CD4-positive, alpha-beta T cell treated with Interferon gamma for 1 hour (primary cell): ENCODE results near the gene ALKAL2.

Experiments used
- DNase-seq: peaks from one replicate; pipeline ENCODE4 v3.0.0-alpha.2; 2020

ALKAL2 gene

GRCh38 chr2:269356-270030 is 18.4 kb downstream of the ALKAL2 start:
- DNase-seq, result no peak

- no peak for DNase-seq
These were observed 19.6 kb downstream of the ALKAL2 start for GRCh38 chr2:268323-268722.

GRCh38 chr2:264493-265468 is 23.1 kb downstream of the ALKAL2 start, which contains the start of gene ACP1:
ACP1 (plus strand) TSS chr2:264947; CDS start chr2:264965, 18 bp downstream.
- DNase-seq, result peak; percentile 96

- DNase-seq, result peak; percentile 56
These were observed 24.0 kb downstream of the ALKAL2 start, which contains the start of gene SH3YL1 for GRCh38 chr2:263774-264492. SH3YL1 (minus strand) TSS chr2:264032; CDS start chr2:263984, 48 bp downstream.

- no peak for DNase-seq
These were observed 24.7 kb downstream of the ALKAL2 start for GRCh38 chr2:263022-263738.

- DNase-seq, result no peak
These were observed 25.8 kb downstream of the ALKAL2 start for GRCh38 chr2:262117-262516.

GRCh38 chr2:260507-261161 is 27.3 kb downstream of the ALKAL2 start:
- DNase-seq, result no peak

GRCh38 chr2:259789-260331 is 28.0 kb downstream of the ALKAL2 start:
- no peak for DNase-seq

- no peak for DNase-seq
These were observed 29.0 kb downstream of the ALKAL2 start for GRCh38 chr2:258933-259332.

- DNase-seq, result no peak
These were observed 30.0 kb downstream of the ALKAL2 start for GRCh38 chr2:257842-258241.

- no peak for DNase-seq
These were observed 30.5 kb downstream of the ALKAL2 start for GRCh38 chr2:257429-257828.

- no peak for DNase-seq
These were observed 31.8 kb downstream of the ALKAL2 start for GRCh38 chr2:256094-256493.

GRCh38 chr2:255195-255594 is 32.7 kb downstream of the ALKAL2 start:
- no peak for DNase-seq

GRCh38 chr2:254241-254640 is 33.6 kb downstream of the ALKAL2 start:
- no peak for DNase-seq

GRCh38 chr2:253202-253638 is 34.7 kb downstream of the ALKAL2 start:
- no peak for DNase-seq

- DNase-seq, result no peak
These were observed 35.8 kb downstream of the ALKAL2 start for GRCh38 chr2:252001-252602.

GRCh38 chr2:249538-250042 is 38.3 kb downstream of the ALKAL2 start:
- no peak for DNase-seq

- DNase-seq, result no peak
These were observed 39.2 kb downstream of the ALKAL2 start for GRCh38 chr2:248724-249123.

- no peak for DNase-seq
These were observed 41.3 kb downstream of the ALKAL2 start for GRCh38 chr2:246489-247144.

- no peak for DNase-seq
These were observed 43.3 kb downstream of the ALKAL2 start for GRCh38 chr2:244547-244946.
